HepG2 (cell line): ENCODE results near the gene ARHGAP45. TPM values are rescaled to one million over a fixed set of nuclear protein-coding genes. Genes with fewer than 3 reads are reported as not detected.

Experiments
- AHDC1 ChIP-seq: sonication (generic); formaldehyde crosslinking; IDR thresholded peaks from 2 replicates; pipeline ENCODE4 v1.5.1; 2020; ENCODE audit warnings: mild to moderate bottlenecking, missing genetic modification reagents, borderline replicate concordance
- ASH2L ChIP-seq: fragments of 300-600, 200-600 bp; sonication (generic); IDR thresholded peaks from 2 replicates; pipeline ENCODE4 v1.7.0; 2017; ENCODE audit warnings: low read depth, mild to moderate bottlenecking, moderate library complexity, mixed read lengths, low read length; ENCODE audit not compliant: insufficient read length
- CCAR2 ChIP-seq: fragments of 200-400 bp; formaldehyde crosslinking; optimal IDR thresholded peaks from 2 replicates; pipeline ENCODE3; 2018; ENCODE audit warnings: low read depth, mild to moderate bottlenecking, low read length, moderate library complexity
- CHD2 ChIP-seq: IDR thresholded peaks from 2 replicates; pipeline ENCODE4 v1.6.1; 2011; ENCODE audit warnings: low read depth, low read length, improper control_type of control experiment
- FOXK1 ChIP-seq: sonication (generic); formaldehyde crosslinking; IDR thresholded peaks from 2 replicates; pipeline ENCODE4 v1.4.0; 2020; ENCODE audit warnings: low read depth, missing genetic modification reagents, borderline replicate concordance
- KDM5B ChIP-seq: sonication (generic); formaldehyde crosslinking; IDR thresholded peaks from 2 replicates; pipeline ENCODE4 v1.4.0; 2020; ENCODE audit warnings: missing genetic modification reagents, mild to moderate bottlenecking, borderline replicate concordance
- MATR3 ChIP-seq: sonication (generic); formaldehyde crosslinking; IDR thresholded peaks from 2 replicates; pipeline ENCODE4 v1.4.0; 2020; ENCODE audit warnings: missing genetic modification reagents
- PPARG ChIP-seq: conservative IDR thresholded peaks from 2 replicates; pipeline ENCODE4 v1.6.1; 2016; ENCODE audit warnings: missing biosample characterization, missing genetic modification reagents
- RFX5 ChIP-seq: IDR thresholded peaks from 2 replicates; pipeline ENCODE4 v1.6.1; 2011; ENCODE audit warnings: low read depth, low read length, improper control_type of control experiment
- SALL1 ChIP-seq: sonication (generic); formaldehyde crosslinking; IDR thresholded peaks from 2 replicates; pipeline ENCODE4 v1.8.0; 2022; ENCODE audit warnings: mild to moderate bottlenecking, missing genetic modification reagents
- SP1 ChIP-seq, 2 experiments: fragments of 450-650 bp in 1 of 2; sonication (generic) in 1 of 2; formaldehyde crosslinking in 1 of 2; IDR thresholded peaks; 2 replicates each; pipeline versions ENCODE4 v1.4.0 to v1.6.1; 2016 to 2020; ENCODE audit warnings: missing genetic modification reagents in 1 of 2
- SRSF1 ChIP-seq: fragments of 200-400 bp; formaldehyde crosslinking; optimal IDR thresholded peaks from 2 replicates; pipeline ENCODE3; 2017; ENCODE audit warnings: mild to moderate bottlenecking, low read depth, low read length, moderate library complexity
- TEAD2 ChIP-seq: sonication (generic); formaldehyde crosslinking; IDR thresholded peaks from 2 replicates; pipeline ENCODE4 v1.9.0; 2021; ENCODE audit warnings: missing genetic modification reagents
- ZNF430 ChIP-seq: sonication (generic); formaldehyde crosslinking; IDR thresholded peaks from 2 replicates; pipeline ENCODE4 v1.9.0; 2021; ENCODE audit warnings: mild to moderate bottlenecking, missing genetic modification reagents
- ZNF550 ChIP-seq: sonication (generic); formaldehyde crosslinking; IDR thresholded peaks from 2 replicates; pipeline ENCODE4 v1.4.0; 2020; ENCODE audit warnings: mild to moderate bottlenecking, missing genetic modification reagents, borderline replicate concordance
- ZNF552 ChIP-seq: sonication (generic); formaldehyde crosslinking; IDR thresholded peaks from 2 replicates; pipeline ENCODE4 v1.9.0; 2022; ENCODE audit warnings: missing genetic modification reagents, mild to moderate bottlenecking, borderline replicate concordance
- ZNF557 ChIP-seq: sonication (generic); formaldehyde crosslinking; IDR thresholded peaks from 2 replicates; pipeline ENCODE4 v1.4.0; 2020; ENCODE audit warnings: missing genetic modification reagents
- polyA plus RNA-seq, 8 experiments: library from polyadenylated mRNA; depleted of rRNA in 3 of 8; stranded (reverse) in 7 of 8; unstranded in 1 of 8; fragments of >200 nt; fragmentation: Illumina TruSeq in 4 of 8; extraction: Trizol in 4 of 8; gene quantifications; 2 replicates each; pipeline versions ENCODE4 v1.2.1 to v1.2.3, GENCODE V29; 2011 to 2016; ENCODE audit warnings: low read depth in 4 of 8, missing spikeins in 1 of 8, mixed read lengths in 1 of 8; ENCODE audit not compliant: insufficient read depth in 1 of 8
- total RNA-seq, 5 experiments: library from RNA; depleted of rRNA; stranded (reverse); fragments of >200 nt; fragmentation: Illumina TruSeq; extraction: Trizol; gene quantifications; 2 replicates each; pipeline ENCODE4 v1.2.3, GENCODE V29; 2016; ENCODE audit warnings: low read depth in 1 of 5
- TF ChIP-seq, protein P1 (sequence below): sonication (generic); formaldehyde crosslinking; conservative IDR thresholded peaks from 2 replicates; pipeline ENCODE4 v1.4.0; 2020; ENCODE audit warnings: missing genetic modification reagents
- TF ChIP-seq, protein P2 (sequence below): sonication (generic); formaldehyde crosslinking; IDR thresholded peaks from 2 replicates; pipeline ENCODE4 v1.5.0; 2020; ENCODE audit warnings: missing genetic modification reagents

Gene ARHGAP45
- total and polyA plus RNA-seq, 2 of the 13 experiments (the other 11 are each of a cell fraction or from before 2014, with no cell fraction given) = 0.84 to 32.0 TPM

GRCh38 chr19:1046117-1046626 is 20.8 kb upstream of the ARHGAP45 start (continued):
- TF ChIP-seq MATR3 (CRISPR knock-in tag) = no peak
- no peak for TF ChIP-seq ASH2L
- TF ChIP-seq, protein P1, sequence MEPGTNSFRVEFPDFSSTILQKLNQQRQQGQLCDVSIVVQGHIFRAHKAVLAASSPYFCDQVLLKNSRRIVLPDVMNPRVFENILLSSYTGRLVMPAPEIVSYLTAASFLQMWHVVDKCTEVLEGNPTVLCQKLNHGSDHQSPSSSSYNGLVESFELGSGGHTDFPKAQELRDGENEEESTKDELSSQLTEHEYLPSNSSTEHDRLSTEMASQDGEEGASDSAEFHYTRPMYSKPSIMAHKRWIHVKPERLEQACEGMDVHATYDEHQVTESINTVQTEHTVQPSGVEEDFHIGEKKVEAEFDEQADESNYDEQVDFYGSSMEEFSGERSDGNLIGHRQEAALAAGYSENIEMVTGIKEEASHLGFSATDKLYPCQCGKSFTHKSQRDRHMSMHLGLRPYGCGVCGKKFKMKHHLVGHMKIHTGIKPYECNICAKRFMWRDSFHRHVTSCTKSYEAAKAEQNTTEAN (CRISPR knock-in tag) = 0 out of 2 replicates have a peak, but pooled peaks have one; percentile 43
- TF ChIP-seq RFX5 = no peak
- TF ChIP-seq FOXK1 = no peak
- TF ChIP-seq ZNF552 (CRISPR knock-in tag) = peak; percentile 81
- TF ChIP-seq ZNF430 (CRISPR knock-in tag) = peak; percentile 71
- peak; percentile 16; the same call in 1 of the 2 replicates for TF ChIP-seq AHDC1 (CRISPR knock-in tag)
- TF ChIP-seq ZNF550 = no peak
- no peak for TF ChIP-seq SRSF1
- TF ChIP-seq CCAR2 = no peak
- TF ChIP-seq SALL1 (CRISPR knock-in tag) = peak; percentile 70
- TF ChIP-seq, protein P2, sequence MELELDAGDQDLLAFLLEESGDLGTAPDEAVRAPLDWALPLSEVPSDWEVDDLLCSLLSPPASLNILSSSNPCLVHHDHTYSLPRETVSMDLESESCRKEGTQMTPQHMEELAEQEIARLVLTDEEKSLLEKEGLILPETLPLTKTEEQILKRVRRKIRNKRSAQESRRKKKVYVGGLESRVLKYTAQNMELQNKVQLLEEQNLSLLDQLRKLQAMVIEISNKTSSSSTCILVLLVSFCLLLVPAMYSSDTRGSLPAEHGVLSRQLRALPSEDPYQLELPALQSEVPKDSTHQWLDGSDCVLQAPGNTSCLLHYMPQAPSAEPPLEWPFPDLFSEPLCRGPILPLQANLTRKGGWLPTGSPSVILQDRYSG = 0 out of 2 replicates have a peak, but pooled peaks have one; percentile 49
- TF ChIP-seq KDM5B (CRISPR knock-in tag) = 0 out of 2 replicates have a peak, but pooled peaks have one; percentile 58
- no peak for TF ChIP-seq PPARG (CRISPR knock-in tag)
- no peak for TF ChIP-seq CHD2
- TF ChIP-seq TEAD2 (CRISPR knock-in tag) = no peak
- no peak for TF ChIP-seq SP1 (IDR thresholded peaks at IDR 0.05)
- TF ChIP-seq SP1 (CRISPR knock-in tag; IDR thresholded peaks at IDR 0.05) = no peak
- TF ChIP-seq ZNF557 (CRISPR knock-in tag) = peak; percentile 64; the same call in 1 of the 2 replicates
